Measurements from ENCODE around the gene A4GNT. TPM values are rescaled to one million over a fixed set of nuclear protein-coding genes. Genes with fewer than 3 reads are reported as not detected.
A peak's percentile ranks its signal among the peaks of the same experiment; 100 is the strongest.

Gene A4GNT
- total and polyA plus RNA-seq, 2 experiments from 2014 or later, result not detected

- Histone ChIP-seq H3K4me1 (ENCODE audit: insufficient read depth) (peaks cover 56% of the 10 kb centered on the region), H3K9me2 (ENCODE audit: insufficient read depth) (no peaks in the 10 kb centered on the region), H4K20me1 (ENCODE audit: insufficient read depth) (no peaks in the 10 kb centered on the region), H3K9ac (peak overlapping the region; percentile 77), H3K4me3 (peak overlapping the region; percentile 57), H3K36me3 (ENCODE audit: low read depth) (peaks cover 24% of the 10 kb centered on the region), H3K27ac (peak overlapping the region; percentile 96), H3F3A (ENCODE audit: insufficient read depth) (peaks cover 65% of the 10 kb centered on the region), H3K27me3 (replicated peaks; ENCODE audit: insufficient read depth) (no peaks in the 10 kb centered on the region), H3K79me2 (ENCODE audit: insufficient read depth) (peaks cover 7% of the 10 kb centered on the region; the same call in 1 of the 2 replicates), H3K9me3 (ENCODE audit: low read depth) (no peaks in the 10 kb centered on the region), H2AFZ (no peak overlapping the region), H3K4me2 (ENCODE audit: unreplicated experiment) (peak overlapping the region; percentile 91)
- TF ChIP-seq EZH2 (IDR thresholded peaks at IDR 0.05; ENCODE audit: insufficient read depth, poor library complexity, severe bottlenecking) (no peak), EZH2phosphoT487 (IDR thresholded peaks at IDR 0.05; ENCODE audit: insufficient read depth, low read depth) (no peak)
- in situ Hi-C loops (cut with MboI), result no loop called here
- peak; percentile 64 for DNase-seq
Observed at GRCh38 chr3:138082992-138083386, 49.2 kb downstream of the A4GNT start.

DNA sequence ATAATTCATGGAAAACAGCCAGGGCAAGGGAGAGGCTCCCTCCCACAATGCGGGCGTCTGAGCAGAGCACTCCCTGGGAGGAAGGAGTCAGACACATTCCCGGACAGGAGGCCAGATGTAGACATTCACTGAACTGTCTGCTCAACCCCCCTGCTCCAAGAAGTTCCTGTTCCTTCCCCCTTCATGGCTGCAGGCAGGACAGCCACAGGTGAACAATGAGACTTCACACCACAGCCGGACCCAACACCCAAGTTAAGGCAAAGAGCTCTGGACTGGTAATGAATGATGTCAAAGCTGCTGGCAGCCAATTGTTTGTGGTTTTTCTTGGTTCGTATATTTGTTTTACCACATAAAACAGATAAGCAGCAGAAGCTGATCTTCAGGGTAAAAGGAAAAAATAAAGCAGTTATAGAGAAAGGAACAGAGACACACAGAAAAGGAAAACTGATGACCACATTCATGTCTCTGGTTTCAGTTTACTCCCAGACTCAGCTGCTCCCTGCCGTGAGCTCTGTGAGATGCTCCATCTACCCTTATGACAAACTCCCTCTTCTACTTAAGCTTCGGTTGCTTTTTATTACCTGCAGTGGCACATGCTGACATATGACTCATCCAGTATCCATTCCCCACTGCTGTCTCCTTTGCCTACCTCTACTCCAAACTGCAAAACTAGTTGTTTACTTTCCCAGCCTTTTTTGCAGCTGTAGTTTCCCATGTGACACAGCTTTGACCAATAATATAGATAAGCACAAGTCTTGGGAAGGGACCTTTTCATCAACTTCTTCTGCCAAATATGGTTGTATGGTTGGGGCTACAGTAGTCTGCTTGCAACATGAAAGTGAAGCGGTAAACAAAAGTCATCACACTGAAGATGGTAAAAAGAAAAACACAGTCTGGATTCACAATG is 49.9 kb downstream of the A4GNT start:
- peaks cover 7% of the 10 kb centered on the region; the same call in 1 of the 2 replicates for H3K79me2 ChIP-seq (ENCODE audit: insufficient read depth)
- peak; percentile 93 for DNase-seq
- peak overlapping the region; percentile 77 for H3K9ac ChIP-seq
- no peaks in the 10 kb centered on the region for H4K20me1 ChIP-seq (ENCODE audit: insufficient read depth)
- WGBS, 2 experiments (ENCODE audit: low coverage in 1 of 2, low lambda C conversion rate in 2 of 2, missing lambda C conversion rate in 2 of 2), result 11% methylated on average over 8 of the region's 8 CpGs
- H3K36me3 ChIP-seq (ENCODE audit: low read depth), result peaks cover 22% of the 10 kb centered on the region
- H3K4me3 ChIP-seq, result peak overlapping the region; percentile 57
- peak overlapping the region; percentile 51 for H2AFZ ChIP-seq
- H3F3A ChIP-seq (ENCODE audit: insufficient read depth), result peaks cover 72% of the 10 kb centered on the region
- no peaks in the 10 kb centered on the region for H3K9me2 ChIP-seq (ENCODE audit: insufficient read depth)
- H3K4me1 ChIP-seq (ENCODE audit: insufficient read depth), result peaks cover 62% of the 10 kb centered on the region
- in situ Hi-C loops (cut with MboI), result no loop called here
- peak overlapping the region; percentile 91 for H3K4me2 ChIP-seq (ENCODE audit: unreplicated experiment)
- peak overlapping the region; percentile 96 for H3K27ac ChIP-seq
- H3K9me3 ChIP-seq (ENCODE audit: low read depth), result no peaks in the 10 kb centered on the region
- TF ChIP-seq EZH2phosphoT487 (IDR thresholded peaks at IDR 0.05; ENCODE audit: insufficient read depth, low read depth) (no peak), EZH2 (IDR thresholded peaks at IDR 0.05; ENCODE audit: insufficient read depth, poor library complexity, severe bottlenecking) (no peak)
- no peaks in the 10 kb centered on the region for H3K27me3 ChIP-seq (replicated peaks; ENCODE audit: insufficient read depth)

DNA sequence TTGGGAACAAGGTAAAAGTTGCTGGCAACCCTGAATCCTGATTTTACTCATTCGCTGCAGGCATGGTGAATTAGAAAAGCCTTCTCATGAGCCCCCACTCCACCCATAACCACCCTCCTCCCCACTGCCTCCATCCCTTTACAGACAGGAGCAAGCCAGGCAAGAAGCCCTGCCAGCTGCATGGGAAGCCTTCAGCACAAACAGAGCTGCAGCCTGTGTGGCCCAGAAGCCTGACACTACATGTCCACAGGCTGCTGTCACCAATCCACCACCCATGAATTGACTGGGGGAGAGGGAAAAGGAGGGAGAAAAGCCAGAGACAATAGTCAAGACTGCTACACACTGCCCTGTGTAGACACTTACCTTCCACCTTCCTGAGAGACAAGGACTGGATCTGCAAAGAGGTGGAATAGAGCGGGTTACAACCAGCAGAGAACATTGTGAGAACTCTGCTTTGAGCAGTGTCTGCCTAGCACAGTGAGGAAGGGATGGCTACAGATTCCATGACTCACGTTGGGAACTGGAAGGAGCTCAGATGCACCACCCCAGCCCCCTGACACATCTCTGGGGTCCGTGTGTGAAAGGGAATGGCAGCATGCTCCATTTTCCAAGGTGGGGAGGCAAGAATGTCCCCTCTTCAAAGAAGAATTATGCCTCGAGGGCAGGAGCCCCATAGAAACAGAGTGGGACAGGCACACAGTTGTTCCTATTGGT is 50.7 kb downstream of the A4GNT start:
- 39 to 44% methylated on average over 5 of the region's 5 CpGs for WGBS, 2 experiments (ENCODE audit: low coverage in 1 of 2, low lambda C conversion rate in 2 of 2, missing lambda C conversion rate in 2 of 2)
- Histone ChIP-seq H3F3A (ENCODE audit: insufficient read depth) (peaks cover 77% of the 10 kb centered on the region), H3K9me3 (ENCODE audit: low read depth) (no peaks in the 10 kb centered on the region), H3K4me2 (ENCODE audit: unreplicated experiment) (peak overlapping the region; percentile 91), H3K36me3 (ENCODE audit: low read depth) (peaks cover 21% of the 10 kb centered on the region; the same call in 1 of the 2 replicates), H3K79me2 (ENCODE audit: insufficient read depth) (0 out of 2 replicates have a peak, but pooled peaks cover 8% of the 10 kb centered on the region), H4K20me1 (ENCODE audit: insufficient read depth) (no peaks in the 10 kb centered on the region), H3K4me3 (peak overlapping the region; percentile 57), H3K9ac (peak overlapping the region; percentile 77), H2AFZ (peak overlapping the region; percentile 51), H3K4me1 (ENCODE audit: insufficient read depth) (peaks cover 62% of the 10 kb centered on the region), H3K27ac (peak overlapping the region; percentile 96), H3K27me3 (replicated peaks; ENCODE audit: insufficient read depth) (no peaks in the 10 kb centered on the region), H3K9me2 (ENCODE audit: insufficient read depth) (no peaks in the 10 kb centered on the region)
- TF ChIP-seq EZH2phosphoT487 (IDR thresholded peaks at IDR 0.05; ENCODE audit: insufficient read depth, low read depth) (no peak), EZH2 (IDR thresholded peaks at IDR 0.05; ENCODE audit: insufficient read depth, poor library complexity, severe bottlenecking) (no peak)
- DNase-seq, result peak; percentile 89
- in situ Hi-C loops (cut with MboI), result no loop called here

- Histone ChIP-seq H3K79me2 (ENCODE audit: insufficient read depth) (peaks cover 22% of the 10 kb centered on the region), H2AFZ (no peak overlapping the region), H3F3A (ENCODE audit: insufficient read depth) (peaks cover 80% of the 10 kb centered on the region), H3K36me3 (ENCODE audit: low read depth) (peaks cover 24% of the 10 kb centered on the region; the same call in 1 of the 2 replicates), H3K4me3 (no peak overlapping the region), H3K9me2 (ENCODE audit: insufficient read depth) (no peaks in the 10 kb centered on the region), H4K20me1 (ENCODE audit: insufficient read depth) (no peaks in the 10 kb centered on the region), H3K4me1 (ENCODE audit: insufficient read depth) (peaks cover 62% of the 10 kb centered on the region), H3K27me3 (replicated peaks; ENCODE audit: insufficient read depth) (no peaks in the 10 kb centered on the region), H3K9ac (no peak overlapping the region), H3K27ac (peak overlapping the region; percentile 61; the same call in 1 of the 2 replicates), H3K9me3 (ENCODE audit: low read depth) (no peaks in the 10 kb centered on the region), H3K4me2 (ENCODE audit: unreplicated experiment) (no peak overlapping the region)
- DNase-seq, result no peak
- in situ Hi-C loops (cut with MboI), result no loop called here
- TF ChIP-seq EZH2phosphoT487 (IDR thresholded peaks at IDR 0.05; ENCODE audit: insufficient read depth, low read depth), result no peak
- TF ChIP-seq EZH2 (IDR thresholded peaks at IDR 0.05; ENCODE audit: insufficient read depth, poor library complexity, severe bottlenecking), result no peak
- whole genome bisulfite sequencing, 2 experiments (ENCODE audit: low coverage in 1 of 2, low lambda C conversion rate in 2 of 2, missing lambda C conversion rate in 2 of 2), result 89% methylated on average over 5 of the region's 5 CpGs
Observed at GRCh38 chr3:138079901-138080300, 52.3 kb downstream of the A4GNT start.

Measured in GM23248 (cell line).